ENCODE data around the gene LRRFIP1.
"Not testable (repeated sequence)": the region's sequence is repeated elsewhere in the genome, so short reads cannot be mapped to it uniquely, and the experiment has no call there.

Gene LRRFIP1

GRCh38 chr2:237685408-237685807 is 58.0 kb downstream of the LRRFIP1 start:
- no peak overlapping the region for H3K4me3 ChIP-seq (ENCODE audit: low read depth, low read length)
- peak; percentile 64 for TF ChIP-seq CTCF (conservative IDR thresholded peaks at IDR 0.05; ENCODE audit: low read depth, low read length)
- DNase-seq (ENCODE audit: low read depth): peak; percentile 58

GRCh38 chr2:237686659-237687136 is 59.3 kb downstream of the LRRFIP1 start:
- DNase-seq (ENCODE audit: low read depth): peak; percentile 45
- TF ChIP-seq CTCF (conservative IDR thresholded peaks at IDR 0.05; ENCODE audit: low read depth, low read length): peak; percentile 56
- H3K4me3 ChIP-seq (ENCODE audit: low read depth, low read length): no peak overlapping the region

GRCh38 chr2:237688081-237688480 is 60.7 kb downstream of the LRRFIP1 start:
- H3K4me3 ChIP-seq (ENCODE audit: low read depth, low read length): no peak overlapping the region
- no peak for TF ChIP-seq CTCF (conservative IDR thresholded peaks at IDR 0.05; ENCODE audit: low read depth, low read length)
- DNase-seq (ENCODE audit: low read depth): no peak

GRCh38 chr2:237688541-237688940 is 61.2 kb downstream of the LRRFIP1 start:
- H3K4me3 ChIP-seq (ENCODE audit: low read depth, low read length); DNase-seq (ENCODE audit: low read depth): not testable (repeated sequence)

- H3K4me3 ChIP-seq (ENCODE audit: low read depth, low read length): no peak overlapping the region
- TF ChIP-seq CTCF (conservative IDR thresholded peaks at IDR 0.05; ENCODE audit: low read depth, low read length): no peak
- DNase-seq (ENCODE audit: low read depth): no peak
Measured at GRCh38 chr2:237689336-237690131, 62.1 kb downstream of the LRRFIP1 start.

GRCh38 chr2:237691029-237691907 is 63.9 kb downstream of the LRRFIP1 start:
- peak overlapping the region; percentile 74 for H3K4me3 ChIP-seq (ENCODE audit: low read depth, low read length)
- TF ChIP-seq CTCF (conservative IDR thresholded peaks at IDR 0.05; ENCODE audit: low read depth, low read length): no peak
- no peak for DNase-seq (ENCODE audit: low read depth)

- TF ChIP-seq CTCF (conservative IDR thresholded peaks at IDR 0.05; ENCODE audit: low read depth, low read length): no peak
- H3K4me3 ChIP-seq (ENCODE audit: low read depth, low read length): peak overlapping the region; percentile 78
- DNase-seq (ENCODE audit: low read depth): peak; percentile 95
Measured at GRCh38 chr2:237691908-237692600, 64.7 kb downstream of the LRRFIP1 start.
